ENCODE data around the gene CDC42SE1. TPM values are rescaled to one million over a fixed set of nuclear protein-coding genes. Genes with fewer than 3 reads are reported as not detected.

The CDC42SE1 gene
- total RNA-seq = 10 to 100 TPM; 86.5 to 92.8 TPM

- CTCF ChIA-PET = interaction anchor here (0.6 to 6.5 kb wide), 11 partner anchors 8 to 98 kb away, joined by 3 to 40 read pairs (median 9); partner anchors contain the start of genes C1orf56, GABPB2 and TNFAIP8L2
- no peaks in the 10 kb centered on the region for H3K27me3 Mint-ChIP-seq
- intact Hi-C loops (cut with micrococcal nuclease) = loop anchor here (5.0 kb wide), 1 partner anchor 37 kb away; no protein-coding TSS in a partner anchor
- POLR2A ChIA-PET = interaction anchor here (0.7 to 5.5 kb wide), 11 partner anchors 9 to 100 kb away, joined by 3 to 40 read pairs (median 5); partner anchors contain the start of genes C1orf56, GABPB2 and TNFAIP8L2
- peaks cover 45% of the 10 kb centered on the region for H3K36me3 Mint-ChIP-seq (ENCODE audit: low read depth)
- H3K4me3 Mint-ChIP-seq = peak within 1 kb of the TSS; percentile 96
- ATAC-seq = peak; percentile 80
- peaks cover 56% of the 10 kb centered on the region for H3K4me1 Mint-ChIP-seq (ENCODE audit: low read depth)
- peak; percentile 92 for DNase-seq
- TF ChIP-seq CTCF (IDR thresholded peaks at IDR 0.05) = peak; percentile 86
- H3K9me3 Mint-ChIP-seq = no peaks in the 10 kb centered on the region
- H3K27ac Mint-ChIP-seq = peak within 1 kb of the TSS; percentile 95
Measured at GRCh38 chr1:151059109-151060006, at the start of gene CDC42SE1. Gene CDC42SE1 (minus strand): TSS chr1:151059622. CDS start chr1:151055730, 3,892 bp downstream.

- CTCF ChIA-PET = interaction anchor here (1.9 kb wide), 1 partner anchor 9 kb away, joined by 8 read pairs; no protein-coding TSS in a partner anchor
- intact Hi-C loops (cut with micrococcal nuclease) = no loop called here
- Mint-ChIP-seq H3K4me3 (no peak overlapping the region), H3K4me1 (ENCODE audit: low read depth) (no peaks in the 10 kb centered on the region), H3K27ac (no peak overlapping the region), H3K9me3 (no peaks in the 10 kb centered on the region), H3K27me3 (no peaks in the 10 kb centered on the region), H3K36me3 (ENCODE audit: low read depth) (peaks cover 4% of the 10 kb centered on the region)
- no peak for ATAC-seq
- POLR2A ChIA-PET = interaction anchor here (0.7 kb wide), 1 partner anchor 26 kb away, joined by 3 read pairs; no protein-coding TSS in a partner anchor
- no peak for DNase-seq
- TF ChIP-seq CTCF (IDR thresholded peaks at IDR 0.05) = no peak
Measured at GRCh38 chr1:151108331-151108730, 48.9 kb upstream of the CDC42SE1 start.

DNA sequence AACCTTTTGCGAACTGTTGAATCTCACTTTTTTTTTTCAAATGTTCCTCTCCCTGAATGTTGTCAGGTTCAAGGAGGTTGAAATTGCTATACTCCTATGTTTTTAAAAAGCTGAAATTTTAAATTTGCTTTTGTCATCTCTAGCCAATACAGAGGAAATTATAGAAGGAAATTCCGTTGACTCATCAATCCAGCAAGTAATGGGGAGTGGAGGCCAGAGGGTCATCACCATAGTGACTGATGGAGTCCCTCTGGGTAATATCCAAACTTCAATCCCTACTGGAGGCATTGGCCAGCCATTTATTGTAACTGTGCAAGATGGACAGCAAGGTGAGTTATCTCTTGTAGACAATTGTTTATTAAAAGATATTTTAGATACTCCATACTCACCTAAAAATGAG lies 47.5 kb upstream of the CDC42SE1 start:
- DNase-seq (no peak), ATAC-seq (no peak)
- Mint-ChIP-seq H3K4me3 (no peak overlapping the region), H3K9me3 (no peaks in the 10 kb centered on the region), H3K36me3 (ENCODE audit: low read depth) (peaks cover 4% of the 10 kb centered on the region), H3K27me3 (no peaks in the 10 kb centered on the region), H3K27ac (no peak overlapping the region), H3K4me1 (ENCODE audit: low read depth) (no peaks in the 10 kb centered on the region)
- no peak for TF ChIP-seq CTCF (IDR thresholded peaks at IDR 0.05)
- ChIA-PET POLR2A (interaction anchor here (0.6 kb wide), 1 partner anchor 11 kb away, joined by 3 read pairs; no protein-coding TSS in a partner anchor), CTCF (interaction anchor here (0.9 kb wide), 1 partner anchor 24 kb away, joined by 3 read pairs; no protein-coding TSS in a partner anchor)
- intact Hi-C loops (cut with micrococcal nuclease) = no loop called here

GRCh38 chr1:151104630-151105029 lies 45.2 kb upstream of the CDC42SE1 start:
- no peak for ATAC-seq
- Mint-ChIP-seq H3K36me3 (ENCODE audit: low read depth) (no peaks in the 10 kb centered on the region), H3K4me1 (ENCODE audit: low read depth) (no peaks in the 10 kb centered on the region)

More at GRCh38 chr1:151104630-151105029, 45.2 kb upstream of the CDC42SE1 start:
- no peak for DNase-seq
- no peak overlapping the region for H3K27ac Mint-ChIP-seq
- no peak for TF ChIP-seq CTCF (IDR thresholded peaks at IDR 0.05)
- no peaks in the 10 kb centered on the region for H3K27me3 Mint-ChIP-seq
- intact Hi-C loops (cut with micrococcal nuclease) = no loop called here
- CTCF ChIA-PET = interaction anchor here (0.9 to 13.6 kb wide), 3 partner anchors 12 to 51 kb away, joined by 4 to 298 read pairs (median 7); partner anchors contain the start of gene TNFAIP8L2
- POLR2A ChIA-PET = no interaction called here
- H3K4me3 Mint-ChIP-seq = no peak overlapping the region
- no peaks in the 10 kb centered on the region for H3K9me3 Mint-ChIP-seq

All from activated CD8-positive, alpha-beta T cell treated with anti-CD3 and anti-CD28 coated beads for 36 hours (primary cell).